ENCODE data around the gene MICB.
"Not testable (repeated sequence)": the region's sequence is repeated elsewhere in the genome, so short reads cannot be mapped to it uniquely, and the experiment has no call there.

The MICB gene

GRCh38 chr6:31497531-31498476, at the start of gene MICB:
MICB (plus strand) TSS chr6:31498145; CDS start chr6:31498194, 49 bp downstream.
- DNase-seq = peak; percentile 85

- DNase-seq = no peak
These were observed 47.2 kb upstream of the MICB start for GRCh38 chr6:31450751-31451150.

GRCh38 chr6:31452859-31453258, 45.1 kb upstream of the MICB start:
- DNase-seq = no peak

- DNase-seq = no peak
These were observed 44.7 kb upstream of the MICB start for GRCh38 chr6:31453259-31453658.

- DNase-seq = not testable (repeated sequence)
These were observed 38.1 kb upstream of the MICB start for GRCh38 chr6:31459864-31460263.

GRCh38 chr6:31460361-31461025, 37.5 kb upstream of the MICB start:
- no peak for DNase-seq

- no peak for DNase-seq
These were observed 35.6 kb upstream of the MICB start for GRCh38 chr6:31462026-31462963.

- peak; percentile 75 for DNase-seq
These were observed 34.7 kb upstream of the MICB start for GRCh38 chr6:31462964-31463870.

GRCh38 chr6:31464252-31465184, 33.4 kb upstream of the MICB start:
- DNase-seq = no peak

GRCh38 chr6:31465185-31465536, 32.8 kb upstream of the MICB start:
- DNase-seq = no peak

- DNase-seq = no peak
These were observed 32.2 kb upstream of the MICB start for GRCh38 chr6:31465718-31466117.

GRCh38 chr6:31466466-31466865, 31.5 kb upstream of the MICB start:
- no peak for DNase-seq

GRCh38 chr6:31467151-31467550, 30.8 kb upstream of the MICB start:
- DNase-seq = no peak

GRCh38 chr6:31468311-31468710, 29.6 kb upstream of the MICB start:
- DNase-seq = no peak

GRCh38 chr6:31470801-31471200, 27.1 kb upstream of the MICB start:
- DNase-seq = no peak

GRCh38 chr6:31471711-31472110, 26.2 kb upstream of the MICB start:
- DNase-seq = no peak

- DNase-seq = no peak
These were observed 25.7 kb upstream of the MICB start for GRCh38 chr6:31472259-31472658.

GRCh38 chr6:31473244-31473643, 24.7 kb upstream of the MICB start:
- DNase-seq = no peak

GRCh38 chr6:31473780-31474761, 23.9 kb upstream of the MICB start:
- no peak for DNase-seq

GRCh38 chr6:31474871-31475286, 23.1 kb upstream of the MICB start:
- DNase-seq = no peak
